Fibroblast of peridontal ligament (primary cell): ENCODE data around the gene FAT1.

Experiments used
- DNase-seq: peaks from one replicate; pipeline ENCODE4 v3.0.0-alpha.2; 2010; ENCODE audit errors: extremely low read depth

Gene FAT1

DNA sequence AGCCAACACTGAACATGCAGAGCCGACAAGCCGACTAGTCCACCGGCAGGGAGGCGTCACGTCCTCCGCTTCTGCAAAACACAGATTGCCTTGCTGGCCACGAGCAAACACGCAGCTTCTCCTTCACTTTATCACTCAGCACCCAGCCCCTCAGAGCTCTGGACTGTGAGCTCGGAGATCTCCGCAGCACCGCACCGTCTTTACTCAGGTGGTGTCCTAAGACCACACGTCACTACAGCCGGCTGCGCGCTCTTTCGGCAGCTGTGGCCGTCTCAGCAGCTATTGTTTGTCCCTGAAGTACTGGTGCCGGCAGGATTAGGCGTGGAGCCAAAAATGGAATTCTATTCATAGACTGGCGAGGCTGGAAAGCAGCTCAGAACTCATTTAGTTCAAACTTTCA, 72.0 kb downstream of the FAT1 start:
- DNase-seq = no peak

DNA sequence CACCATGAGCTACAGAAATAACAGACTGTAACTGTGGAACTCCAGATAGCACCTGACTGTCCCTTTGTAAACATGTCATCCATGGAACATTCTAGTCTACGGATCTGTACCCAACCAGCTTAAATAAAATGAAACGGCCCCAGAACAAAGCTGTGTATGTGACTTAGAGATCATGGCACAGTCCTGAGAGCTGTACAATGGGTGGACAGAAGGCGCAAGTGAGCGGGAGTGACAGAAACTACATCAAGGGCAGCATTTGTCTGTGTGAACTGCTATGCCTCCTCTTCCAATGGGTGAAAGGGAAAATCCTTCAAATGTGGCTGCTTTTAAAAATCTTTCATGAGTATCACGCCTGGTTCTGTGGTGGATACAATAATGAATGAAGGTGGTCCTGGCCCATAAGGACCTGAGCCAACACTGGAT, 72.5 kb downstream of the FAT1 start:
- DNase-seq = no peak

DNA sequence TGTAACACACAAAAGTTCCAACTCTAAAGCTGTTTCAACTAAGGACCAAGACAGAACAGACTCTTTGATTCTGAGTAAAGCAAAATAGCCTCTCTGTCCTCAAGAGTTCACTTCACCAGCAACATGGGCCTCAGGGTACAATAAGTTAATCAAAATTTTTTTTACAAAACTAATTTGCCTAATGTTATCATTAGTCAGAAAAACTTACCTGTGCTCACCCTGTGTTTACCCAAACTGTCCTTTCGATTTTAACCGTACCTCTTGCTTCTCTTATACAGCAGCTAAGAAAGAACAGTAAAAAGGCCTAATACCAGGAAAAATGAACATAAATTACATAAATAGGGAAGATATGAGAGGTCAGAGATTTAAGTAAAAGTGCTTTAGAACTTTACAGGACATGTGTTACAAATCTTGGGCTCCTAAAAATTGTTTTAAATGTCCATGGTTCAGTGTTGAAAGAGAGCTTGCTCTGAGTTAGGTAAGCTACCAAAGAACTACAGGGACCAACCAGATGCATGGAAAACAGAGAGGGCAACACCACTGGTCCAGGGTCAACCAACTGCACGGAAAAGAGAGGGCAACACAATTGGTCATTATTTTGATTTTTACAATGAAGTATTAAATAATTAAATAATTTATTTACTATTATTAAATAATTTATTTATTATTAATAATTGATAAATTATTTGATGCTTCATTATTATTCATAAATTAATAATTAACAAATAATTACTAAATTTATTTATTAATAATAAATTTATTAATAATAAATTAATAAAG, 73.1 kb downstream of the FAT1 start:
- DNase-seq = no peak

DNA sequence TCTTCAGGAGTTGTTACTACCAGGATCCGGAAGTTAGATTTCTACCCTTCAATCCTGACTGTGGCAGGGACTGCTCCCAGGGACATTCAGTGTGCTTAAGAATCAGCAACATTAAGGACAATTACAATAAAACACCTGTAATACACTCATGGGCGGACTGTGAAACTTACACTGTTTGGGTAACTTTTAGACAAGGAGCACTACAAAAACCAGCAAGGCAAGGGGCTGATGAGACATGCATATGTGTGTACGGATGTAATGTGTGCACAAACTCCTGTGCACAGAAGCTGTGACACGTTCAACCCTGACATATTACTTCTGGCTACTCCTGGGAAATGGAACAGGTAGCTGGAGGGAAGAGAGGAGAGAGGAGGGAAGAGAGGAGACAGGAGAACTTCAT, 75.8 kb downstream of the FAT1 start:
- no peak for DNase-seq

DNA sequence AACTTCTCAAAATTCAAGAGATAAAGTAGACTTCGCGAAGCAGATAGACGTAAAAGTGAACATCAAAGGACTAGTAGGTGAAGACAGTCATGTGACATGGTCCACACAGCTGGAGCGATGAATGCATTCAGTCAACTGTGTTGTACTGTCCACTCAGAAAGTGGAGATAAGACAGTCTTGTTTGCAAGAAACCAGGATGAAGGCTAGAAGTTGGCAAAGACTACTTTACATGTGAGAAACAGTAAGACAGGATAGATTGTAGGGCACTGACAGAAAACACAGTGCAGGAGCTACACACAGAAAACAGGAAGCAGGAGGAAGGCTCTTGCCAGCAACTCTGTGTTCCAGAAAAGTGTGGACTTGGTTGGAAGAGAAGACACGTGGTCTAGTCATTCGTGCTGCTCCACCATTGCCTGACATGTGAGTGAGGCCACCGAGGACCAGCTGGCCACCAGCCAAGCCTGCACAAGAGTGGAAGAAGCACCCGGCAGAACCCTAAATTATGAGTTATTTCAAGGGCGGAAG, 78.9 kb downstream of the FAT1 start:
- no peak for DNase-seq

DNA sequence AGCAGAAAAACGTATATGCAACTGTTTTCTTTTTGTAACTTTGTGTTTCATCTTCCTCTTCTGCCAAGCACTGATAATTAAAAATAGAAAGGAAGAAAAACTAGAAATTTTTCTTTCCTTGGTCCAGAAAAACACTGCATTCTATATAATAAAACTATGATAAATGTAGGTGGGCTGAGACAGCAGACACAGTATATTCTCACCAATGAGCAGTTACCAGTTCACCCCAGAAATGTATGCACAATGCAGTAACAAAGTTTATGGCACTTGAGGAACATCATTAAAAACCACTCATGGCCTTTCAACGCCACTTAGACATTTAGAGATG, 79.4 kb downstream of the FAT1 start:
- no peak for DNase-seq

DNA sequence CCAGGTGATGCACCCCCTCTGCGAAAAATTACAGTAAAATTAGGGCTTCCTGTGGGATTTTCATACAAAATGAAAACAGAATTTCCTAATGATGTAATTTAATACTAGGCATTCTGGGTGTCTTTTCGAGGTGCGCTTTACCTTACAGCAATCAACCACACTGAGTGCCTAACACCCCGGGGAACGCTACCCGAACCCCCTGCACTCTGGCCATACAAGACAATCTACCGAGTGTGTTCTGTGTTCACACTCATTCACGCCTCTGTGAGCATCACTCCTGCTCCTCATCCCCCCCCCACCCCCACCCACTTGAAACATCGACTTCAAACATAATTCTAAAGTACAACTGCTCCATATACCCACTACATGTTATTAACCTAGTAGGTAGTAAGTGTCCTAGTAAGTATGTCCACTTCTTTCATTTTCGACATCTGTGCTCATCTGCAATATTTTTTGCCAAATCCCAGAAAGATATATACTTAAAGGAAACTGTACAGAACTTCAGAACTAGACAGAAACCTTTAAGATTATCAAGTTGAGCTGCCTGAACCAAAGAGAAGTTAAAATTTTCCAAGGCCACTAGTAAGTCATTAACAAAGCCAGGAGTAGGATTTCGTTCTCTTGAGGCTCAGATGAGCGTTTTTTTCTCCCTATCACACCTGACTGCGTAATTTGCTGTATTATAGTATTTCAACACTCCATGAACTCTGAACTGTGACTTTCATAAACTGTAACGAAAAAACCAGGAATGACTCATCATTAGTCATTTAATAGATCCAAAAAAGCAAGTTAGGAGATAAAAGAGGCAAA, 80.0 kb downstream of the FAT1 start:
- peak; percentile 57 for DNase-seq

DNA sequence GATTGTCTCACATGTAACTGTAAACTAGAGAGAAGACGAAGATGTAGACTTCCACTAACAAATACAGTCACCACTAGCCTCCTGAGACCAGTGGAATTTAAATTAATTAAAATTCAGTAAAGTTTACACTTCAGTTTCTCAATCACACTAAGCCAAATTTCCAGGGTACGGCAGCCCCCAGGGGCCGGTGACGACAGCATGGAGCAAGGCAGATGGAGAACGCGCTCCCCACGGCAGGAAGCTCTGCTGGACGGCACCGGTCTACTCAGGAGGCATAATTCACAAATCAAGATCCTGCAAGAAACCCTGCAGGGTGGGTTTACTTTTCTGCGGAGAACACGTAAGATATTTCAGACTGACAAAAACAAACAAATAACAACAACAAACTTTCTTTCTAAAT, 80.7 kb downstream of the FAT1 start:
- DNase-seq = no peak

DNA sequence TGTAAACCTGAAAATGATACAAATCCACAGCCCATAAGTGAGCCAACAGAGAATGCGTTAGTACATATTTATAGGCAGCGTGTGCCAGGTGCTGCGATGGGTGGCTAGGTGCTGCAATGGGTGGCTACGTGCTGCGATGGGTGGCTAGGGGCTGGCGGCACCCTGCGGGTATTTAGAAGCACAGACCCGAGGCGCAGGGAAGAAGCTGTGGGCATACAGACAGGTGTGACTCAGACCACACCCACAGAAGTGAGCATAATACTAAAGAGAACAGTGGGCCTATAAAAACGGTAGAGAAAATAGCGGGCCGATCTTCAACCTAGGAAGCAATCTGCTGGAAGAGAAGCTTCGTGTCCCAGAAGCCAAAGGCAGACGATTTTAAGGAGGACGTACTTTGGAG, 81.1 kb downstream of the FAT1 start:
- no peak for DNase-seq

DNA sequence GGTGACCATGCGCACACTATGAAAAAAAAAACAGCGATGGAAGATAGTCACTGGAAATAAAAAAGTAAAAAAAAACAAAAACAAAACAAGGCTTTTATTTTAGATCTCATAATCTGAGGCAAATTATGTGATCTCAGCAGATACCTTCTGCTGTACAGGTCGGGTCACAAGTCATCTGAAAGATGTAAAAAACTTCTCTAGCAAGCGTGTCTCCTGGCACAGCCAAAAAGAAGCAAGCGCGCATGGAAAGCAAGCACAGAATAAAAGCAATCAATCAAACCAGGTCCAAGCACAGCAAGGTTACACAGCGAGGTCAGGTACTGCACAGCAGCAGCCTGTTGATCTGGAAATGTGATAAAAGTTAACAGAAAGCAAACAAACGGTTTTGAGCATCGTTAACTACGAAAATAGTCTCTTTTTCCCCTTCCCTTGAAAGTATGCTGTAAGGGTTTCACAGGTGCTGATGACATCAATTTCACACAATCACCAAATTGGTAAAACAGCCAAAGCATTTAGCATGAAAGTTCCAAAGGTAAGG, 89.0 kb downstream of the FAT1 start:
- no peak for DNase-seq

DNA sequence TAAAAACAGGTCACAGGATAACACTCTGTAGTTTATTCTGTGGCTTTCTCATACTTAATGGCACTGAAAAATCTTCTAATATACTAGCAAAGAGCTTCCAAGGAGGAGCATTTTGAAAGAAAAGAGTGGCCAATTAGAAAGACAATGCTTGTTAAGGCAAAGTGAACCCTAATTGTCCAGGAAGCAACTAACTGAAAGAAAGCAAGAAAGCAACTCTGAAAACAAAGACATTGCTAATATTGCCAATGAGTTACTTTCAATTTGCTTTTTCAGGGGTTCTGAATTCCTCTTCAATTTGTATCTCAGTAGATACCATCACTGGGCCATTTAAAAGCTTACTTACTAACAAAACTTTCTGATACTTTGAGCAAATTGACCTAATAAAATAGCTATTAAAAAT, 89.8 kb downstream of the FAT1 start:
- DNase-seq = no peak

DNA sequence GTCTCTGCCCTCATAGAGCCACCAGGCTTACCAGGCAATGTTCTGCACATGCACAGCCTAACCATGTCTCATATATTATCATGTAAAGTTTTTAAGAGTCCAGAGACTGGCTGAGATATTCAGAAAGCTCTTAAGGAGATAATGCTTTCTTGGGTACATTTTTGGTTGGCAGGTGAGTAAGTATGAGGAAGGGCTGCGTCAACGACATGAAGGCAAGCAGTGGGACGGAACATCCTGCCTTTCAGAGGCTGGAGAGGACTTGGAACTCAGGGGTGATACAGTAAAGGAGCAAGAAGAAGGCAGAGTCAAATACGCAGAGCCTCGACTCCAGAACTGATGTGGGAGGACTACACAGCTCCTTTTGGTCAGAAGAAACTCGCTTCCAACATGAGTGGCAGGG, 93.5 kb downstream of the FAT1 start:
- DNase-seq = no peak

DNA sequence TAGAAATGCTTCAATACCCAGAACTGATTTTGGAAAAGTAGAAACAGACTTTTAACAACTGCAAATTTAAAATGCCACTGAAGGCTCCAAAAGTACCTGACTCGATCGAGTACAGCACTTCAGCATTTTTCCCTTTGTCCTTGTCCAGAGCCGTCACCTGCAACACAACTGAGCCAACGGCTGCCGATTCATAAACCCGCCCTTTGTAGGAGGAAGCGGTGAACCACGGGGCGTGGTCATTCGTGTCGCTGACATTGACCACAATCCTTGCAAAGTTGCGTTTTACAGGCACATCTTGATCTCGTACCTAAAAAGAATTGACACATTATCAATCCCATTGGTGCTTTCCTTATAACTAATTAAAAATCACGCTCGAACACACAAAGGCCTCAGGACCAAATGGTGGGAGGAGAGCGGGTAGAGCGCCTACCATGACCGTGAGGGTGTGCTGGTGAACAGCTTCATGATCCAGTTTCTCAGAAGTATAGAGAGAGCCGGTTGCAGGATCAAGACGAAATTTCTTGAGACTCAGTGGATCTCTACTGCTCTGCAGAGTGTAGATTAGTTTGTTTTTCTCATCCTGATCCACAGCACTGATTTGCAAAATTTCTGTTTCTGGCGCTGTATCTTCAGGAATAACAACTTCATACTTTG, 95.5 kb downstream of the FAT1 start:
- no peak for DNase-seq

DNA sequence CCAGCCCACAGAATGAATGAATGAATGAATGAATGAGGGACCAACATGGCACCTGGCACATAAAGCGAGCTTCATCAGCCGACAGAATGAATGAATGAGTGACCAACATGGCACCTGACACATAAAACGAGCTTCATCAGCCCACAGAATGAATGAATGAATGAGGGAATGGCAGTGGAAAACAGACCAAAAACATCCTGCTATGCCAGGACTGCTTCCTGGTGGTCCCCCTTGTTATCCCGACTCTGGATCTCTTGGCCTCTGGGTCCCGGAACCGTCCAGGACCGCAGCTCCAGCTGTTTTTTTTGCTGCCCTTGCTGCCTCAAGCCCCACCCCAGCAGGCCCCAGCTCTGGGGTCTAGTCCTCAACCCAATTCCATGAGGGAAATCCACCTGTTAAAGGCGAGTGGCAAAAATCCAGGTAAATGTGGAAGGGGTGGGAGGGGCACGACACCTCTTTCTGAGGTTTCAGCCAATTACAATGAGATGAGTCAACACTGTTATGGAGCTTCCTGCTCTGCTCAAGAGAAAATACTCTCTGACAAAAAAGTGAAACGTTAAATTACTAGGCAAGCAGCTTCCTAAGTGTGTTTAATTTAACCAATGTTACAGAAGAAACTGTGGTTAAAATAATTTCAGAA, 96.3 kb downstream of the FAT1 start:
- DNase-seq = no peak

DNA sequence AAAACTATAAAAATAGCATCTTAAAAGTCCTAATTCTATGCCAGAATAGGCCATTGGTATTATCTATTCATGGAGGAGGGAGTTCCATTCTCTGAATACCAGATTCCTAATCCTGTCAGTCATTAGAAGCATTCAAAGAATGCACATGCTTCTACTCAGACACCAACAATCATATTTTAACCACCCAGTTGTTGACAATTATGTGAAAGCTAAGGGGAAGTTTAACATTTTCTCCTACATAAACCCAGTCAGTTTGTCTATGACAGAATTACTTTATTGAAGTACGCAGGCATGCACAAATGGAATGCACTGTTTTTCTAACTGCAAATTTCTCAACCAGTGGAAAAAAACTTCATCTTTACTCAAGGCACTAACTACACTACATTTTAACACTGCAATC, 98.7 kb downstream of the FAT1 start:
- DNase-seq = peak; percentile 85

DNA sequence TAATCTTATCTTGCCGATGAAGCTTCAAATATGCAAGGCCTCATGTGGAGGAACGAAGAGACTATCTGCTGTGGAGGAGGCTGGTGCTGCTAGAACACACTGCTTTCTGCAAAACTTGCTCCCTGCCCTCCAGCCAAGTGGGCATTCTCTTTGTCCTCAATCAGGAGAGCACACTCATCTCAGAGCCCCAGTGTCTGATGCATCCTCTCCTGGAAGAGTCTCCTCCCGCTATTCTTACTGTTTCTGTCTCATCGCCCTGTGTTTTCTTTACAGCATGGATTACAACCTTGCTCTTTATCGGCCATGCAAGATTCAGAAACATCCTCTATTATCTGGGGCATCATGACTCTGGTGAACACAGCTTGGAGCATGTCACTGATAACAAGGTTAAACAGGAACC, 100.1 kb downstream of the FAT1 start:
- DNase-seq = no peak

DNA sequence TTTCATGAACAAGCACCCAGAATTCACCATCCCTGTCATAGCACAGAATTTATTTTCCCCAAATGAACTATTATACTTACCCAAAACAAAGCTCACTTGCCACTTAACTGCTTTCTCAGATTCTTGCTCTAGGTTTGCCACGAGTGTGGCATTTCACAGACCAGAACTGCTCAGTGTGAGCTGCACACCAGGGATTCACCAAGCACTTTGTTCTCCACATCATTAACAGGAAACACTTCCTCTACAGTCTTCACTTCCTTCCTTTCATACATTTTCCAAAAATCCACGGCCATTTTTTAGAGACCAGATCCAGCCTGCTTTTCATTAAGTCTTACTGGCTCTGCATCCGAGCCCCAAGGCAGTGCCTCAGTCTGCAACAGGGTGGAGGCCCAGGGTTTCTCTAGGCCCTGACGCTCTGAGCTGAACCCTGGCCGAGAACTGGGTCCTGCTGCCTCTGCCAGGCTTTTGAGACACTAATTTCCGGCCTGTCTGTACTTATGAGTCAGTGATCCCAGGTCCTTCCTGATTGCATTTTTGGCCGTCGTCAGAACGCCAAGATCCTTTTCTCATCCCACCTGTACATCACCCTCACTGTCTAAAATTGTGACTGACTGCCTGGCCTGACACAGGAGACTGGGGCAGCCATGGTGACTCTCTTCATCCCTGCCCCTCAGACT, 100.7 kb downstream of the FAT1 start:
- DNase-seq = no peak

DNA sequence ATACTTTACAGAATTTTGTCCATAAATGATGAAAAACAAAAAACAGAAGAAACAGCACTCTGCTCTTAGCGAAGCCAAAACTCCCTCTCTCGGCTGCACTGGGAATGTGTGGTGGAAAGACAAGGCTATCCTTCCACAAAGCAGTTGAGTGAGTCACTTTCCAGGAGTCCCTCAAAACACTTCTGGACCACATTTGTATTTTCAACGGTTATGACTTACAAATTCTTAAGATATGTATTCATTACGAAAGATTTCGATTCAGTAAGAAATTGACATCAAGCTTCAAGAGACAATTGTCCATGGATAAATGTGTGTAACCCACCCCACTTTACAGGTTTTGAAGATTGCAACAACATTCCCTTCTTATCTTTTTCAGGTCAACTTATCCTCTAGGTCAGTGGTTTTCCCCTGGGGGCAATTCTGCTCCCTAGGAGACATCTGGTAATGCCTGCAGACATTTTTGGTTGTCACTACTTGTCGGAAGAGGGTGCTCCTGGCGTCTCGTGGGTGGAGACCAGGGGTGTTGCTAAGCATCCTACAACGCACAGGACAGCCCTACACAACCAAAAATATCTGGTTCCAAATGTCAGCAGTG, 101.6 kb downstream of the FAT1 start:
- peak; percentile 92 for DNase-seq

DNA sequence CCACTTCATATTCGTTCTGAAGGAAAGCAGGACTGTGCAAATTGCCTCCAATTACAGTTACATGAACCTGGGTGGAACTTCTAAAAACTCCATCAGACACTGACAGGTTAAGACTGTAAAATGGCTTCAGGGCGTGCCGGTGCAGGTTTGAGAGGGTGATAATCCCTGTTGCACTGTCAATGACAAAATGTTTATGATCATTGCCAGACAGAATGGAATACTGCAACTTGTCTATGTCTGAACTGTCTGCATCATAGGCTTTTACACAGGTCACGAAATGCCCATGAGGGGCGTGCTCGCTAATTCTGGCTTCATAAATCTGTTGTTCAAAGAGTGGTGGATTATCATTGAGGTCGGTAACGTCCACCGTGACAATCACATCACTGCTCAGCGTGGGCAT, 104.6 kb downstream of the FAT1 start:
- no peak for DNase-seq

DNA sequence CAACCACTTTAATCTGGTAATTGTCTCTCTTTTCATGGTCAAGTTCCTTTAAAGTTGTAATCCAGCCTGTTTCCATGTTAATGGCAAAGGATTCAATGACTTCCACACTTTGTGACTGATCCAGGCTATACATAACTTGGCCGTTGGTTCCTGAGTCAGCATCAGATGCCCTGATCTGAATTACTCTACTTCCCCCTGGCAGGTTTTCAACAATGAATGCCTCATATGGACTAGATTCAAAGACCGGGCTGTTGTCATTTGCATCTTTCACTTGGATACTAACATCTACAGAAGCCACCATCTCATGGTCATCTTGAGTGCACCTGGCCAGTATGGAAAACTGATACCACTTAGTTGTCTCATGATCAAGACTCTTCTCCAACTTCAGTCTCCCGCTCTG, 105.7 kb downstream of the FAT1 start:
- DNase-seq = peak; percentile 19

DNA sequence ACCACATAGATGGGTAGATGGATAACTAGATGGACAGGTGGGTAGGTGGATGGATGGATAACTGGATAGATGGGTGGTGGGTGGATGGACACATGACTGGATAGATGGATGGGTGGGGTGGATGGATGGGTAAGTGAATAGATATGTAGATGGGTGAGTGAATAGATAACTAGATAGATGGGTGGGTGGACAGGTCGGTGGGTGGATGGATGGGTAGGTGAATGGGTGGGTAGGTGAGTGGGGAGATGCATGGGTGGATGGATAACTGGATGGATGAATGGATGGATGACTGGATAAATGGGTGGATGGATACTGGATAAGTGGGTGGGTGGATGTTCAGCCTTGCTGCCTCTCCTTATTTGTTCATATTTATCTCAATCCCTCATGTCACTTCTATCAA, 116.2 kb downstream of the FAT1 start:
- DNase-seq = no peak
